Body of pancreas (tissue), 4 donors: ENCODE measurements around the gene PPP1CA. TPM values are rescaled to one million over a fixed set of nuclear protein-coding genes. Genes with fewer than 3 reads are reported as not detected.

ENCODE experiments used
- ATAC-seq: fragments of 150-250 bp; one replicate; pipeline ENCODE4 v1.9.1; 2016
- DNase-seq, 4 donors: peaks; one replicate each; pipeline ENCODE4 v3.0.0-alpha.2; 2019
- H3K27ac ChIP-seq, 4 donors: fragments of 200-600 bp; sonication (generic); 1 replicate in 3 of 4; 2 replicates in 1 of 4; pipeline versions ENCODE4 v1.5.1 to v1.6.1; 2016 to 2019; ENCODE audit warnings: mild to moderate bottlenecking in 1 of 4, mixed read lengths in 1 of 4, moderate library complexity in 1 of 4
- H3K27me3 ChIP-seq, 2 donors: fragments of 200-600 bp; sonication (generic); one replicate each; pipeline ENCODE4 v1.6.0; 2016; ENCODE audit warnings: mild to moderate bottlenecking in 1 of 2
- H3K36me3 ChIP-seq, 2 donors: fragments of 200-600 bp; sonication (generic); replicated peaks in 1 of 2; 2 replicates each; pipeline ENCODE4 v1.5.1; 2016; ENCODE audit warnings: low read depth in 2 of 2; ENCODE audit not compliant: insufficient read depth in 1 of 2
- H3K4me1 ChIP-seq: fragments of 200-600 bp; sonication (generic); one replicate; pipeline ENCODE4 v1.6.0; 2016
- H3K4me3 ChIP-seq, 2 donors: fragments of 200-600 bp; sonication (generic); 1 replicate in 1 of 2; 2 replicates in 1 of 2; pipeline ENCODE4 v1.5.1; 2016 to 2019
- H3K9me3 ChIP-seq, 3 donors: fragments of 200-600 bp; sonication (generic); 1 replicate in 2 of 3; 2 replicates in 1 of 3; pipeline ENCODE4 v1.5.1; 2016
- POLR2A ChIP-seq, 3 donors: fragments of 450-650 bp; IDR thresholded peaks; one replicate each; pipeline ENCODE4 v1.6.1; 2016; ENCODE audit warnings: antibody characterized with exemption in 3 of 3, mild to moderate bottlenecking in 2 of 3
- WGBS, 2 donors: methylation state at CpG; one replicate each; pipeline ENCODE4 v1.1.5; 2017; 5-methylcytosine and 5-hydroxymethylcytosine counted together
- intact Hi-C: fragments of 100-400 bp; cut with DNase I; formaldehyde crosslinking; loops from one replicate; pipeline ENCODE4 v1.15.1; 2023
- total RNA-seq, 2 donors: library from RNA; depleted of rRNA; stranded (reverse); fragments of >200 nt; gene quantifications; one replicate each; pipeline ENCODE4 v1.1.0, GENCODE V29; 2016
- TF ChIP-seq, protein P1 (sequence below), 7 experiments: fragments of 450-650 bp in 4 of 7; fragments of 200-600 bp in 3 of 7; sonication (generic) in 3 of 7; IDR thresholded peaks; one replicate each; pipeline ENCODE4 v1.5.1; 2016 to 2019; ENCODE audit warnings: antibody characterized with exemption in 7 of 7

PPP1CA gene
- total RNA-seq, 2 donors from 2014 or later = 81.1 to 104 TPM

DNA sequence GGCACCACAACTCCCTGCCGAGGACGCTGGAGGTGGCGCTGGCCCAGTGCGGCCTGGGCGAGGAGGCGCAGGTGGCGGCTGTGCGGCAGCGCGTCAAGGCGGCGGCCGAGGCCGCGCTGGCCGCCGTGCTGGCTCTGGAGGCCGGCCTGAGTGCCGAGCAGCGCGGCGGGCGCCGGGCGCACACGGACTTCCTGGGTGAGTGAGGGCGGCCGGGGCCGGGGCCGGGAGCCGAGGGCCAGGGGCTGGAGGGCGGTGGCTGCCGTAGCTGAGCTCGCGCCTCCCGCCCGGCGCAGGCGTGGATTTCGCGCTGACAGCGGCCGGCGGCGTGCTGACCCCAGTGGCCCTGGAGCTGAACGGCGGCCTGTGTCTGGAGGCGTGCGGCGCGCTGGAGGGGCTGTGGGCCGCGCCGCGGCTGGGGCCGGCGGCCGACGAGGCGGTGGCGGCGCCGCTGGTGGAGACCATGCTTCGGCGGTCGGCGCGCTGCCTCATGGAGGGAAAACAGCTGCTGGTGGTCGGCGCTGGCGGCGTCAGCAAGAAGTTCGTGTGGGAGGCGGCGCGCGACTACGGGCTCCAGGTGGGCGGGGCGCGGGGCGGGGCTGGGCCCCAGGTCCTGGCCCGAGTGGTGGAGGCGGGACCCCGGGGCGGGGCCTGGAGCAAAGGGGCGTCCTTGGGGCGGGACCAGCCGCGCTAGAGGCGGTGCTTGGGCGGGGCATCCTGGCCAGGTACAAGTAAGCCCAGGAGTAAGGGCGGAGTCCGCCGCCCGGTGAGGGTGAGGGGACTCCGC is 19.2 kb upstream of the PPP1CA start:
- intact Hi-C loops = no loop called here
- ATAC-seq = peak; percentile 95
- peak in 1 of 3 donors; percentile 81 for TF ChIP-seq POLR2A (IDR thresholded peaks at IDR 0.05)
- TF ChIP-seq, protein P1, sequence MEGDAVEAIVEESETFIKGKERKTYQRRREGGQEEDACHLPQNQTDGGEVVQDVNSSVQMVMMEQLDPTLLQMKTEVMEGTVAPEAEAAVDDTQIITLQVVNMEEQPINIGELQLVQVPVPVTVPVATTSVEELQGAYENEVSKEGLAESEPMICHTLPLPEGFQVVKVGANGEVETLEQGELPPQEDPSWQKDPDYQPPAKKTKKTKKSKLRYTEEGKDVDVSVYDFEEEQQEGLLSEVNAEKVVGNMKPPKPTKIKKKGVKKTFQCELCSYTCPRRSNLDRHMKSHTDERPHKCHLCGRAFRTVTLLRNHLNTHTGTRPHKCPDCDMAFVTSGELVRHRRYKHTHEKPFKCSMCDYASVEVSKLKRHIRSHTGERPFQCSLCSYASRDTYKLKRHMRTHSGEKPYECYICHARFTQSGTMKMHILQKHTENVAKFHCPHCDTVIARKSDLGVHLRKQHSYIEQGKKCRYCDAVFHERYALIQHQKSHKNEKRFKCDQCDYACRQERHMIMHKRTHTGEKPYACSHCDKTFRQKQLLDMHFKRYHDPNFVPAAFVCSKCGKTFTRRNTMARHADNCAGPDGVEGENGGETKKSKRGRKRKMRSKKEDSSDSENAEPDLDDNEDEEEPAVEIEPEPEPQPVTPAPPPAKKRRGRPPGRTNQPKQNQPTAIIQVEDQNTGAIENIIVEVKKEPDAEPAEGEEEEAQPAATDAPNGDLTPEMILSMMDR (IDR thresholded peaks at IDR 0.05) = no peak
- H3K9me3 ChIP-seq = no peaks in the 10 kb centered on the region
- peak overlapping the region in 1 of 2 donors; percentile 8 for H3K4me3 ChIP-seq
- H3K36me3 ChIP-seq = no peaks in the 10 kb centered on the region
- H3K27me3 ChIP-seq = no peaks in the 10 kb centered on the region
- peaks cover 50% of the 10 kb centered on the region for H3K4me1 ChIP-seq
- peak overlapping the region; percentile 81 to 98 (median 96) for H3K27ac ChIP-seq
- DNase-seq = peak; percentile 97 to 99 (median 99)
- 0% methylated on average over 2 to 93 of the region's 97 CpGs for WGBS, 2 donors

DNA sequence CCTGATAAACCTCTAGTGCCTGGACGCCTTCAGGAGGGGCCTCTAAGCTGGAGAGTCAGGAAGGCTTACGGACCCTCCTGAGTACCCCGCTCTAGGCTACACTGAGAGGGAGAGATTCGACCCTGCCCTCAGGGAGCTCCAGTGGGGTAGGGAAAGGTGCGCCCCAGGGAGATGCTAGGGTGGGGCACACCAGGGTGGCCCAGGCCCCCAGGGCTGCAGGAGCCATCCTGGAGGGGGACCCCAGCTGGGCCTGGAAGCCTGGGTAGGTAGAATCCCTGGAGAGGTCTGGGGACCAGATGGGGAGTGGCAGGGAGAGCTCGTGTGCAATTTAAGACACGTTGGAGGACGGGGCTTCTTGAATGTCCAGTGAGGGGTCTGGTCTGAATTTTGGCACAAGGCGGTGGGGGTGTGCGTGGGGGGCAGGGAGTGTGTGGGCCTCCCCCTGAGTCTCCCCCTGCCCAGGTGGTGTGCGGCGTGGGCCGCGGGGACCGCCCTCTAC is 18.5 kb upstream of the PPP1CA start:
- 20 to 26% methylated on average over 6 to 15 of the region's 15 CpGs for WGBS, 2 donors
- Histone ChIP-seq H3K4me1 (peaks cover 54% of the 10 kb centered on the region), H3K27ac (peak overlapping the region; percentile 81 to 98 (median 96)), H3K9me3 (no peaks in the 10 kb centered on the region), H3K36me3 (no peaks in the 10 kb centered on the region), H3K27me3 (no peaks in the 10 kb centered on the region), H3K4me3 (no peak overlapping the region)
- TF ChIP-seq POLR2A (IDR thresholded peaks at IDR 0.05) = no peak
- TF ChIP-seq, protein P1 (IDR thresholded peaks at IDR 0.05) = no peak
- ATAC-seq (no peak), DNase-seq (no peak)
- intact Hi-C loops = no loop called here

DNA sequence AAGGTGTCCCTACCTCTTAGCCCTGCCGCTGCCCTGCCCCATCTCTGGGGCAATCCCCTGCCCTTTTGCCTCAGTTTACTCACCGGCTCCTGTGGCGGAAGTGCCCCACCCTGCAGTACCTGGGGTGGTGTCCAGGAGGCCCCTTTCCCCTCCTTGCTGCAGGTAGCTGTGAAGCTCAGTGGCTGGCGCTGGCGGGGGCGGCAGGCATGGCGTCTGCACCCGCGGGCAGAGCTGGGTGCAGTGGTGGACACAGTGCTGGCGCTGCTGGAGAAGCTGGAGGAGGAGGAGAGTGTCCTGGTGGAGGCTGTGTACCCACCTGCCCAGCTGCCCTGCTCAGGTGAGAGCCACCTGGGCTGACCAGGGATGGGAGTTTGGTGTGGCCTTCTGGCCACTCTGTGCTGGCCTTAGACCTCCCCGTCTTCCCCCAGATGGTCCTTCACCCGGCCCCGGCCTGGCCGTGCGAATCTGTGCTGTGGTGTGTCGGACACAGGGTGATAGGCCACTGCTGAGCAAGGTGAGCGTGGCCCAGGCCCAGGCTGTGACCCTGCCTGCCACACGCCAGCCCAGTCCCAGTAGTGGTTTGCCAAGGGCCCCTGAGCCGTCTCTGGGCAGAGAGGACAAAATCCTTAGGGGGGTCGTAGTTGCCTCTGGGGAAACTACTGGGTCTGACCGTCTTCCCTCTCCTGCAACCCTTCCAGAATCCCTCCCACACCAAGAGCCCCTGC is 17.8 kb upstream of the PPP1CA start:
- TF ChIP-seq, protein P1 (IDR thresholded peaks at IDR 0.05) = peak in 1 of 7 experiments; percentile 3
- peak in 1 of 3 donors; percentile 4 for TF ChIP-seq POLR2A (IDR thresholded peaks at IDR 0.05)
- no peaks in the 10 kb centered on the region for H3K27me3 ChIP-seq
- peaks cover 59% of the 10 kb centered on the region for H3K4me1 ChIP-seq
- H3K9me3 ChIP-seq = no peaks in the 10 kb centered on the region
- intact Hi-C loops = no loop called here
- 81 to 85% methylated on average over 15 to 20 of the region's 21 CpGs for WGBS, 2 donors
- peak overlapping the region; percentile 81 to 98 (median 96) for H3K27ac ChIP-seq
- ATAC-seq = no peak
- no peaks in the 10 kb centered on the region for H3K36me3 ChIP-seq
- DNase-seq = no peak
- H3K4me3 ChIP-seq = no peak overlapping the region

DNA sequence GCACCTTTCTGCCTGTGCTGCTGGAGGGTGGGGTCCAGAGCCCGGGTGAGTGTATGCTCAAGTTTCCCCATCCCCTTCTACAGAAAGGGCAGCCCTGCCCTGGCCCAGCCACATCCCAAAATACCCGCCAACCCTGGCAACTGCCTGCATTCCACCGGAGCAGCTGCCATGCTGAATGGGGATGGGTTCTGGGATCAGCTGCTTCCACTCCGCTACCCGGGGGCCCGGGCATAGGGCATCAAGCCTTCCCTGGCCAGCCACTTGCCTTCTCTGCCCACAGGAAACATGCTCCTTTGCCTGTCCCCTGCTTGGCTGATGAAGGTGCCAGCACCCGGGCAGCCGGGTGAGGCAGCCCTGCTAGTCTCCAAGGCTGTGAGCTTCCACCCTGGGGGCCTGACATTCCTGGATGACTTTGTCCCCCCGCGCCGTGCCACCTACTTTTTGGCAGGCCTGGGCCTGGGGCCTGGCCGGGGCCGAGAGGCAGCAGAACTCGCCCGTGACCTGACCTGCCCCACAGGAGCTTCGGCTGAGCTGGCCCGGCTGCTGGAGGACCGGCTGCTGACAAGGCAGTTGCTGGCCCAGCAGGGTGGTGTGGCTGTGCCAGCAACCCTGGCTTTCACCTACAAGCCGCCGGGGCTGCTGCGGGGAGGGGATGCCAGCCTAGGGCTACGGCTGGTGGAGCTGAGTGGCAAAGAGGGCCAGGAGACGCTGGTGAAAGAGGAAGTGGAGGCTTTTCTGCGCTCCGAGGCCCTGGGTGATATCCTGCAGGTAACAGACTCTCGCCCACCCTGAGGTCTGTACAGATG is 17.0 kb upstream of the PPP1CA start:
- TF ChIP-seq POLR2A (IDR thresholded peaks at IDR 0.05) = peak in 1 of 3 donors; percentile 5
- TF ChIP-seq, protein P1 (IDR thresholded peaks at IDR 0.05) = no peak
- Histone ChIP-seq H3K9me3 (no peaks in the 10 kb centered on the region), H3K4me1 (peaks cover 59% of the 10 kb centered on the region), H3K36me3 (no peaks in the 10 kb centered on the region), H3K27ac (peak overlapping the region in 3 of 4 donors; percentile 26 to 98 (median 48)), H3K4me3 (no peak overlapping the region), H3K27me3 (no peaks in the 10 kb centered on the region)
- no peak for ATAC-seq
- intact Hi-C loops = no loop called here
- peak; percentile 42 to 72 (median 58) for DNase-seq
- 37 to 60% methylated on average over 8 to 25 of the region's 26 CpGs for WGBS, 2 donors
